ENCODE measurements around the gene ORC3. TPM values are rescaled to one million over a fixed set of nuclear protein-coding genes. Genes with fewer than 3 reads are reported as not detected.

ORC3 gene
- total and polyA plus RNA-seq, 10 of the 15 experiments (the other 5 are each of a cell fraction or from before 2014, with no cell fraction given), result 27.2 to 76.3 (median 54.6) TPM

DNA sequence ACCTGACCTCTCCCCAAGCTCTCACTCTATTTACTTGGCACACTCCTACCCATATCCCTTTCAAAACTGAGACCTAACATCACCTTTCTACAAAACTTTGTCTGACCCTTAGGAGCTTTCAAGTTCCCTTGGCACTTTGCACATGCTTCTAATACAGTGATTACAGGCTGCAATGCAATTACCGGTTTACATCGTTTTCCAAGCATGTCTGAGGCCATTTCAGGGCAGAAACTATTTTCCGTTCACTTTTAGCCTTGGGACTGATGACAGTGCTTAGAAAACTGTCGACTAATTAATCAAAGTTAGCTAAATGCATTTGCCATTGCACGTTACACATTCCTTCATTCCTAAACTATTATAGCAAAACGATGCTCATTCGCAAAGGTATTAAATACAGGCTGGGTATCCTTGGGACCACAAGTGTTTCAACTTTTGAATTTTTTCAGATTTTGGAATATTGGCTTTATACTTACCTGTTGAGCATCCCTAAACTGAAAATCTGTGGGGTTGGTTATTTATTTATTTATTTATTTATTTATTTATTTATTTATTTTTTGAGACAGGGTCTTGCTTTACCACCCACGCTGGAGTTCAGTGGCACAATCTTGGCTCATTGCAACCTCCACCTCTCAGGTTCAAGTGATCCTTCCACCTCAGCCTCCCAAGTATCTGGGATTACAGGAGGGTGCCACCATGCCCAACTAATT, 3.4 kb upstream of the ORC3 start:
- Histone ChIP-seq H3K27ac (ENCODE audit: control insufficient read depth, insufficient read depth) (no peak overlapping the region), H3K9me3 (replicated peaks; ENCODE audit: control insufficient read depth, insufficient read depth, low read length) (no peaks in the 10 kb centered on the region; the same call in 2 of the 3 replicates), H3K4me2 (ENCODE audit: control insufficient read depth, insufficient read depth) (no peak overlapping the region), H3K36me3 (ENCODE audit: control insufficient read depth in 2 of 2, insufficient read depth in 2 of 2, low read length in 1 of 2) (peaks cover 0 to 12% of the 10 kb centered on the region in 2 experiments; a peak in 1 of 4 replicates), H3K4me1 (ENCODE audit: control insufficient read depth, insufficient read depth, low read length) (peaks cover 3% of the 10 kb centered on the region; the same call in 1 of the 2 replicates), H3K9ac (ENCODE audit: control insufficient read depth, insufficient read depth, low read length) (no peak overlapping the region), H3K79me2 (ENCODE audit: control insufficient read depth, insufficient read depth, low read length) (peaks cover 77% of the 10 kb centered on the region), H4K20me1 (ENCODE audit: control insufficient read depth, insufficient read depth) (no peaks in the 10 kb centered on the region), H3K27me3 (replicated peaks in 1 of 2; ENCODE audit: control insufficient read depth in 2 of 2, insufficient read depth in 2 of 2, low read length in 1 of 2) (no peaks in the 10 kb centered on the region), H3K4me3 (no peak overlapping the region), H2AFZ (ENCODE audit: control insufficient read depth, low read depth, low read length) (no peak overlapping the region)
- in situ Hi-C loops (cut with MboI), result no loop called here
- DNase-seq (ENCODE audit: low read depth, low spot score) (no peak), FAIRE-seq (no peak), ATAC-seq (no peak)
- intact Hi-C loops (cut with micrococcal nuclease; ENCODE audit: unreplicated experiment), result loop anchor here (5.0 to 10.0 kb wide), 2 partner anchors 211 to 338 kb away; no protein-coding TSS in a partner anchor
- CTCF ChIA-PET, result interaction anchor here (1.2 to 1.7 kb wide), 2 partner anchors 25 to 97 kb away, joined by 4 read pairs; no protein-coding TSS in a partner anchor
- SMC1A ChIA-PET (ENCODE audit: uncharacterized antibody, unreplicated experiment), result interaction anchor here (0.7 to 1.8 kb wide), 3 partner anchors 10 to 112 kb away, joined by 3 to 6 read pairs (median 3); no protein-coding TSS in a partner anchor
- WGBS (ENCODE audit: insufficient coverage, insufficient replicate concordance, low lambda C conversion rate, missing lambda C conversion rate), result 99% methylated on average over 8 of the region's 8 CpGs
- POLR2A ChIA-PET, result interaction anchor here (0.6 kb wide), 2 partner anchors 89 to 1930 kb away, joined by 3 to 5 read pairs; no protein-coding TSS in a partner anchor
- no TSS peak for BruUV-seq (replicated peaks)
- RAD21 ChIA-PET (ENCODE audit: unreplicated experiment), result interaction anchor here (0.6 kb wide), 1 partner anchor 46 kb away, joined by 3 read pairs; no protein-coding TSS in a partner anchor
- TF ChIP-seq ZSCAN29 (IDR thresholded peaks at IDR 0.05) (no peak), IKZF2 (IDR thresholded peaks at IDR 0.05) (no peak), NFYB (IDR thresholded peaks at IDR 0.05; ENCODE audit: insufficient read depth, low read depth, low read length) (no peak), TBL1XR1 (IDR thresholded peaks at IDR 0.05; ENCODE audit: low read depth, low read length) (no peak), FOXM1 (IDR thresholded peaks at IDR 0.05; ENCODE audit: low read depth, low read length) (no peak), GATAD2B (conservative IDR thresholded peaks at IDR 0.05; ENCODE audit: low read depth) (no peak), TCF7 (IDR thresholded peaks at IDR 0.05; ENCODE audit: borderline replicate concordance) (no peak), EP300 (IDR thresholded peaks at IDR 0.05; ENCODE audit: borderline replicate concordance in 1 of 2, control insufficient read depth in 1 of 2, low read depth in 2 of 2, low read length in 2 of 2) (no peak), POU2F2 (IDR thresholded peaks at IDR 0.05; ENCODE audit: borderline replicate concordance, low read depth, low read length) (no peak), STAT1 (conservative IDR thresholded peaks at IDR 0.05) (no peak), NFXL1 (IDR thresholded peaks at IDR 0.05; ENCODE audit: borderline replicate concordance) (no peak), LARP7 (IDR thresholded peaks at IDR 0.05) (no peak), SMAD5 (IDR thresholded peaks at IDR 0.05; ENCODE audit: low read depth) (no peak)
- TF ChIP-seq, protein P1, sequence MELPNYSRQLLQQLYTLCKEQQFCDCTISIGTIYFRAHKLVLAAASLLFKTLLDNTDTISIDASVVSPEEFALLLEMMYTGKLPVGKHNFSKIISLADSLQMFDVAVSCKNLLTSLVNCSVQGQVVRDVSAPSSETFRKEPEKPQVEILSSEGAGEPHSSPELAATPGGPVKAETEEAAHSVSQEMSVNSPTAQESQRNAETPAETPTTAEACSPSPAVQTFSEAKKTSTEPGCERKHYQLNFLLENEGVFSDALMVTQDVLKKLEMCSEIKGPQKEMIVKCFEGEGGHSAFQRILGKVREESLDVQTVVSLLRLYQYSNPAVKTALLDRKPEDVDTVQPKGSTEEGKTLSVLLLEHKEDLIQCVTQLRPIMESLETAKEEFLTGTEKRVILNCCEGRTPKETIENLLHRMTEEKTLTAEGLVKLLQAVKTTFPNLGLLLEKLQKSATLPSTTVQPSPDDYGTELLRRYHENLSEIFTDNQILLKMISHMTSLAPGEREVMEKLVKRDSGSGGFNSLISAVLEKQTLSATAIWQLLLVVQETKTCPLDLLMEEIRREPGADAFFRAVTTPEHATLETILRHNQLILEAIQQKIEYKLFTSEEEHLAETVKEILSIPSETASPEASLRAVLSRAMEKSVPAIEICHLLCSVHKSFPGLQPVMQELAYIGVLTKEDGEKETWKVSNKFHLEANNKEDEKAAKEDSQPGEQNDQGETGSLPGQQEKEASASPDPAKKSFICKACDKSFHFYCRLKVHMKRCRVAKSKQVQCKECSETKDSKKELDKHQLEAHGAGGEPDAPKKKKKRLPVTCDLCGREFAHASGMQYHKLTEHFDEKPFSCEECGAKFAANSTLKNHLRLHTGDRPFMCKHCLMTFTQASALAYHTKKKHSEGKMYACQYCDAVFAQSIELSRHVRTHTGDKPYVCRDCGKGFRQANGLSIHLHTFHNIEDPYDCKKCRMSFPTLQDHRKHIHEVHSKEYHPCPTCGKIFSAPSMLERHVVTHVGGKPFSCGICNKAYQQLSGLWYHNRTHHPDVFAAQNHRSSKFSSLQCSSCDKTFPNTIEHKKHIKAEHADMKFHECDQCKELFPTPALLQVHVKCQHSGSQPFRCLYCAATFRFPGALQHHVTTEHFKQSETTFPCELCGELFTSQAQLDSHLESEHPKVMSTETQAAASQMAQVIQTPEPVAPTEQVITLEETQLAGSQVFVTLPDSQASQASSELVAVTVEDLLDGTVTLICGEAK (IDR thresholded peaks at IDR 0.05; ENCODE audit: borderline replicate concordance), result no peak
- TF ChIP-seq, protein P2, sequence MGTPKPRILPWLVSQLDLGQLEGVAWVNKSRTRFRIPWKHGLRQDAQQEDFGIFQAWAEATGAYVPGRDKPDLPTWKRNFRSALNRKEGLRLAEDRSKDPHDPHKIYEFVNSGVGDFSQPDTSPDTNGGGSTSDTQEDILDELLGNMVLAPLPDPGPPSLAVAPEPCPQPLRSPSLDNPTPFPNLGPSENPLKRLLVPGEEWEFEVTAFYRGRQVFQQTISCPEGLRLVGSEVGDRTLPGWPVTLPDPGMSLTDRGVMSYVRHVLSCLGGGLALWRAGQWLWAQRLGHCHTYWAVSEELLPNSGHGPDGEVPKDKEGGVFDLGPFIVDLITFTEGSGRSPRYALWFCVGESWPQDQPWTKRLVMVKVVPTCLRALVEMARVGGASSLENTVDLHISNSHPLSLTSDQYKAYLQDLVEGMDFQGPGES (IDR thresholded peaks at IDR 0.05), result no peak
- TF ChIP-seq, protein P3, sequence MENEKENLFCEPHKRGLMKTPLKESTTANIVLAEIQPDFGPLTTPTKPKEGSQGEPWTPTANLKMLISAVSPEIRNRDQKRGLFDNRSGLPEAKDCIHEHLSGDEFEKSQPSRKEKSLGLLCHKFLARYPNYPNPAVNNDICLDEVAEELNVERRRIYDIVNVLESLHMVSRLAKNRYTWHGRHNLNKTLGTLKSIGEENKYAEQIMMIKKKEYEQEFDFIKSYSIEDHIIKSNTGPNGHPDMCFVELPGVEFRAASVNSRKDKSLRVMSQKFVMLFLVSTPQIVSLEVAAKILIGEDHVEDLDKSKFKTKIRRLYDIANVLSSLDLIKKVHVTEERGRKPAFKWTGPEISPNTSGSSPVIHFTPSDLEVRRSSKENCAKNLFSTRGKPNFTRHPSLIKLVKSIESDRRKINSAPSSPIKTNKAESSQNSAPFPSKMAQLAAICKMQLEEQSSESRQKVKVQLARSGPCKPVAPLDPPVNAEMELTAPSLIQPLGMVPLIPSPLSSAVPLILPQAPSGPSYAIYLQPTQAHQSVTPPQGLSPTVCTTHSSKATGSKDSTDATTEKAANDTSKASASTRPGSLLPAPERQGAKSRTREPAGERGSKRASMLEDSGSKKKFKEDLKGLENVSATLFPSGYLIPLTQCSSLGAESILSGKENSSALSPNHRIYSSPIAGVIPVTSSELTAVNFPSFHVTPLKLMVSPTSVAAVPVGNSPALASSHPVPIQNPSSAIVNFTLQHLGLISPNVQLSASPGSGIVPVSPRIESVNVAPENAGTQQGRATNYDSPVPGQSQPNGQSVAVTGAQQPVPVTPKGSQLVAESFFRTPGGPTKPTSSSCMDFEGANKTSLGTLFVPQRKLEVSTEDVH (IDR thresholded peaks at IDR 0.05; ENCODE audit: low read depth, partially characterized antibody), result no peak
